ENCODE measurements around the gene PLXNB3.
"Not testable (repeated sequence)": the region's sequence is repeated elsewhere in the genome, so short reads cannot be mapped to it uniquely, and the experiment has no call there.

Gene PLXNB3

DNA sequence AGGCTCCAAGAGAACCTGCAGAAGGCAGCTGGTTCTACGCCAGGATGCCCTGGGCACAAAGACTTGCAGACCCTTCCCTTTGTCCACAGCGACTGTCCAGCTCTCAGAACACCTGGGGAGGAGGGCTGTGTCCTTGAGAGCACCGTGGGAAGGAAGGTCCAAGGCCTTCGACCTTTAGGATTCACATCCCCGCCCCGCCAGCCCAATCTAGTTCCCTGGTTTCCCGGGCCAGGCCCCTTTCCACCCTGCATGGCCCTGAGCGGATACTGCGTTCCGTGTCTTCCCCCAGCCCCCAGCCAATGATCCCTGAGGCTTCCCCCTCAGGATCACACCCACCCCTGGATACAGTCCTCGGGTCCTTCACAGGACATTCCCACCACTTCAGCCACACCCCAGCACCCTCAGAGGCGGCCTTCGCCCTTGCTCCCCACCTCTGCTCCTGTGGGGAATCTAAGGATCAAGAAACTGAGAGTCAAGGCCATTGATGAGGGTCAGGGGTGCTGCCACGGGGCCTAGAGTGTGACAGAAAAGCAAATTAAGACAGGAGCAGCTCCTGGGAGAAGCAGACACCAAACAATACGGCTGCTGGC is 30.3 kb upstream of the PLXNB3 start:
- no peak for DNase-seq

GRCh38 chrX:153734871-153735270 is 29.2 kb upstream of the PLXNB3 start:
- no peak for DNase-seq

GRCh38 chrX:153735274-153735673 is 28.8 kb upstream of the PLXNB3 start:
- no peak for DNase-seq

GRCh38 chrX:153736071-153736820 is 27.8 kb upstream of the PLXNB3 start:
- DNase-seq, result no peak

DNA sequence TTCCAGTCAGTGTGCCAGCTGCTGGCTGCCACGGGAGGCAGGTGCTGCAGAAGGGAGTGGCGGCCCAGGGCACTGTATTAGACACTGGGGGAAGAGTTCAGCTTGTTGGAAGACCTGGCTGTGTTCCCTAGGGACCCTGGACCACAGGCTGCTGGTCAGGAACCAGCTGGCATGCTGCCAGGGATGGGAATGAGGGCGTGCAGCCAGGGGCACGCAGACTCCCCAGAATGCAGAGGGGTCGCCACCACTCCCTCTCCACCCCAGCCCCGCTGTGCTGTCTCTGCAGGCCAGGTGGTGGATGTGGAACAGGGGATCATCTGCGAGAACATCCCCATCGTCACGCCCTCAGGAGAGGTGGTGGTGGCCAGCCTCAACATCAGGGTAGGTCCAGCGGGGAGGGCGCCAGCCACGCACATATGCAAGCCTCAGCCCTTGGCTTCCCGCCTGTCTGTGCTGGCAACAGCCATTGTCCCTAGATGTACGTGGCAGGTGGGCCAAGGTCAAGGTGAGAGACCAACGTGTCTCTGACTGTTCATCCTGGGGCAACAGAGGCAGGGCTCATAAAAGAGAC is 27.1 kb upstream of the PLXNB3 start:
- no peak for DNase-seq

DNA sequence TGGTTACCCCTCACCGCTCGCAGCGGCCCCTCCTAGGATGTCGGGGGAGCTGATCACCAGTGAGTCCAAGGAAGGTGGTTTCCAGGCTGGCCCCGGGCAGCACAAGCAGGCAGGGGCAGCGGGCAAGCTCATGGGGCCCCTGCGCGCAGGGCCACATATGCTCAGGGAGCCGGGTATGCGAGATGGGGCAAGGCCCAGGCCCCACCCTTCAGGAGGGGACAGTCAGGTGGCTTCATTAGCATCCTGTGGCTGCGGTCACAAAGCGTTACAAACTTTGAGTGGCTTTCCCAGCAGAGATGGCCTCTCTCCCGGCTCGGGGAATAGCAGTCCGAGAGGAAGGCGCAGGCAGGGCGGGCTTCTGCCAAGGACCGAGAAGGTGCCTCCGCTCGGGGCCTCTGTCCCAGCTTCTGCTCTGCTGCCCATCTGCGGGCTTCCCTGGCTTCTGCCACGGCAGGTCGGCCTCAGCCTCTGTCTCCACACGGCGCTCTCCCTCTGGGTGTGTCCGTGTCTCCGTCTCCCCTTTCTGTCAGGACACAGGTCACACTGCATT is 25.9 kb upstream of the PLXNB3 start:
- no peak for DNase-seq

GRCh38 chrX:153739754-153740486 is 24.1 kb upstream of the PLXNB3 start:
- DNase-seq, result no peak

GRCh38 chrX:153740631-153741222 is 23.3 kb upstream of the PLXNB3 start:
- DNase-seq, result no peak

DNA sequence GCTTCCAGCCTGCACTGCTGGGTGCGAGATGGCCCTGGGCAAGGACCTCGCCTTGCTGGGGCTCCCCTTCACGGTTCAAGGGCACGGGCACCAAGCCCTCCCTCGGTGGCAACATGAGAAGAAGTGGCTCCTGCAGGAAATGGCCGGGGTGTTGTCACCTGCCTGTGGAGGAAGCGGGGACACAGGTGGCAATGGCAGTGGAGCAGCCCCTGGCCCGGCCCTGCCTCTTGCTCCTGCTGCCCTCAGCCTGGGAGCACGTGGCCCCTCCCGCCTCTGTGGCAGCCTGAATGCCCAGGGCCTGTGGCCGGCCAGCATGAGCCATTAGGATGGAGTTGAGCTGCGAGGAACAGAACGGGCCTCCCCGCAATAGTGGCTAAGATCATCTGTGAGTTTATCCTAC is 22.6 kb upstream of the PLXNB3 start:
- DNase-seq, result no peak

GRCh38 chrX:153742111-153742510 is 21.9 kb upstream of the PLXNB3 start:
- not testable (repeated sequence) for DNase-seq

- DNase-seq, result not testable (repeated sequence)
Measured at GRCh38 chrX:153742796-153743467, 21.1 kb upstream of the PLXNB3 start.

DNA sequence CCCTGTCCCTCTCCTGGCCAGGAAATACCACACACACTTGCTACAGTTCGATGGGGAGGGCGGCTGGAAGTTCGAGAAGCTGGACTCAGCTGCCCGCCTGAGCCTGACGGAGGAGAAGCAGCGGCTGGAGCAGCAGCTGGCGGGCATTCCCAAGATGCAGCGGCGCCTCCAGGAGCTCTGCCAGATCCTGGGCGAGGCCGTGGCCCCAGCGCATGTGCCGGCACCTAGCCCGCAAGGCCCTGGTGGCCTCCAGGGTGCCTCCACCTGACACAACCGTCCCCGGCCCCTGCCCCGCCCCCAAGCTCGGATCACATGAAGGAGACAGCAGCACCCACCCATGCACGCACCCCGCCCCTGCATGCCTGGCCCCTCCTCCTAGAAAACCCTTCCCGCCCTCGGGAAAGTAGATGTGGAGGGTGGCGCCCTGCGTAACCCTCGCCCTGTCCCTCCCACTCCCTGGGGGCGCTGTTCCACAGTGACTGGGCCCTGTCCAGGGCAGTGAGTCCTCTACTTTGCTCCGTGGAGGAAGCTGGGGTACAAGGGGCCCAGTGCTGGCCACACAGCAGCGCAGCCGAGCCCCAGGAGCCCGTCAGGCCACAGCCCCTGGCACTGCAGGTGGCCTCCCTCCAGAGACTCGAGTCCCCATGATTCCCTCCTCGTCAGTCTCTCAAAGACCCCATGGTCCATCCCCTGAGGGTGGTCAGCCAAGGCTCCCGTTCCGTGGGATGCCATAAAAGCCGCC is 20.4 kb upstream of the PLXNB3 start:
- not testable (repeated sequence) for DNase-seq

GRCh38 chrX:153744210-153745066 is 19.6 kb upstream of the PLXNB3 start:
- peak; percentile 35 for DNase-seq

DNA sequence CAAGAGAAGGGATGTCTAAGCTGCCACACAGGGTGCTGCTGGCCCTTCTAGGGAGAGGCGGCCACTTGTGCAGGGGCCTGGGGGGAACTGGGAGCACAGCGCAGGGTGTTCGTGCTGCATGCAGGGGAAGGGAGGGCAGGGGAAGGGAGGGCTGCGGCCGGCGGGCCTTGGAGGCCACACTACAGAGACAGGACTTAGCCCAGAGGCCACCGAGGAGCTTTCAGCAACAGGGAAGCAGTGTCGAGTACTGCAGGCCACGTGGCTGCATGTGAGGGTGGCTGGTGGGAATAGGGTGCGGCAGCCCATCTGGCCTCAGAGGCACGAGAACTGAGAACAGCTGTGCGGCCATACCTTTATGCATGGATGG is 19.0 kb upstream of the PLXNB3 start:
- not testable (repeated sequence) for DNase-seq

- no peak for DNase-seq
Measured at GRCh38 chrX:153746359-153746758, 17.7 kb upstream of the PLXNB3 start.

DNA sequence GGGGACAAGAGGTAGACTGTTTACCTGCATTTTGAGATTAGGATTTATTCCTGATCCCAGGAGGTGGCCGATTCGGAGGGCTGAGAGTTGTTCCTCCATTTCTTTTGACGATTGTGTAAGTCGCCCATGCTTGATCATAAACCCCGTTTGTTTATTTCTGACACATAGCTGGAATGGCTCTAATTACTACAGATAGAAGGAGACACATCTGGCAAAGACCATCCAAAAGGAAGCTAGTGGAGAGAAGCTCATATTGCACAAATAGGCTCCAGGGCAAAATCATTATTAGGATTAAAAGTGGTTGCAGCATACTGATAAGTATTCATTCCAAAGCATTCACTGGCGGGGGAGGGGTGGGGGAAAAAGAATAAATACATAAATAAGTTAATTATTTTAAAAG is 17.1 kb upstream of the PLXNB3 start:
- not testable (repeated sequence) for DNase-seq

GRCh38 chrX:153749017-153749416 is 15.0 kb upstream of the PLXNB3 start:
- not testable (repeated sequence) for DNase-seq

- no peak for DNase-seq
Measured at GRCh38 chrX:153750127-153750774, 13.8 kb upstream of the PLXNB3 start.

DNA sequence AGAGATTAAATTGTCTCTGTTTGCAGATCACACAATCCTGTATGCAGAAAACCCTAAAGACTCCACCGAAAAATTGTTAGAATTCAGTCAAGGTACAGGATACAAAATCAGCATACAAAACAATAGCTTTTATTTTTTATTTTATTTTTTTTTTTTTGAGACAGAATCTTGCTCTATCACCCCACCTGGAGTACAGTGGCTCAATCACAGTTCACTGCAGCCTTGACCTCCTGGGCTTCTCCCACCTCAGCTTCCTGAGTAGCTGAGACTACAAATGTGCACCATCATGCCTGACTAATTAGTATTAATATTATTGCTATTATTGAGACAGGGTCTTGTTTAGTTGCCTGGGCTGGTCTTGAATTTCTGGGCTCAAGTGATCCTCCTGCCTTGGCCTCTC is 8.9 kb upstream of the PLXNB3 start:
- no peak for DNase-seq

- DNase-seq, result no peak
Measured at GRCh38 chrX:153761863-153762262, 2.2 kb upstream of the PLXNB3 start.

Data from stimulated activated CD4-positive, alpha-beta T cell treated with anti-CD3 and anti-CD28 coated beads, Interleukin-15, amount 100 ng/mL, for 24 hours (primary cell).